Transverse colon (tissue), 4 donors: ENCODE data around the gene TOM1L2. TPM values are rescaled to one million over a fixed set of nuclear protein-coding genes. Genes with fewer than 3 reads are reported as not detected.

Source experiments
- DNase-seq: peaks from one replicate; pipeline ENCODE4 v3.0.0-alpha.2; 2019
- H3K27ac ChIP-seq, 4 donors: fragments of 200-600 bp; sonication (generic); 2 replicates each; pipeline ENCODE4 v1.5.1; 2016 to 2018; ENCODE audit warnings: inconsistent platforms in 4 of 4
- H3K27me3 ChIP-seq: fragments of 200-600 bp; sonication (generic); 2 replicates; pipeline ENCODE4 v1.5.1; 2017; ENCODE audit warnings: inconsistent platforms
- H3K36me3 ChIP-seq, 4 donors: fragments of 200-600 bp; sonication (generic); 2 replicates each; pipeline ENCODE4 v1.5.1; 2017 to 2019; ENCODE audit warnings: inconsistent platforms in 4 of 4
- H3K4me1 ChIP-seq, 4 donors: fragments of 200-600 bp; sonication (generic); 2 replicates each; pipeline ENCODE4 v1.5.1; 2017 to 2020; ENCODE audit warnings: inconsistent platforms in 4 of 4
- H3K4me3 ChIP-seq, 4 donors: fragments of 200-600 bp; sonication (generic); 1 replicate in 1 of 4; 2 replicates in 3 of 4; pipeline versions ENCODE4 v1.5.1 to v1.6.1; 2017 to 2019; ENCODE audit warnings: inconsistent platforms in 4 of 4
- H3K9me3 ChIP-seq, 2 donors: fragments of 200-600 bp; sonication (generic); 2 replicates each; pipeline ENCODE4 v1.5.1; 2017 to 2019; ENCODE audit warnings: inconsistent platforms in 2 of 2
- CTCF ChIP-seq, 5 experiments: fragments of 200-600 bp in 3 of 5; fragments of 450-650 bp in 2 of 5; sonication (generic) in 3 of 5; IDR thresholded peaks; 1 replicate in 2 of 5; 2 replicates in 3 of 5; pipeline ENCODE4 v1.5.1; 2016 to 2017; ENCODE audit warnings: antibody characterized with exemption in 5 of 5, inconsistent platforms in 3 of 5, mild to moderate bottlenecking in 2 of 5, moderate library complexity in 1 of 5
- EP300 ChIP-seq: sonication (generic); formaldehyde crosslinking; IDR thresholded peaks from one replicate; pipeline ENCODE4 v1.6.1; 2017; ENCODE audit warnings: antibody characterized with exemption, low read depth
- POLR2A ChIP-seq: fragments of 450-650 bp; IDR thresholded peaks from one replicate; pipeline ENCODE4 v1.6.1; 2016; ENCODE audit warnings: antibody characterized with exemption, mild to moderate bottlenecking, moderate library complexity
- POLR2AphosphoS5 ChIP-seq, 3 donors: sonication (generic); formaldehyde crosslinking; IDR thresholded peaks; one replicate each; pipeline ENCODE4 v1.6.1; 2016; ENCODE audit warnings: antibody characterized with exemption in 3 of 3
- WGBS, 2 donors: methylation state at CpG; one replicate each; pipeline ENCODE4 v1.1.5; 2018; ENCODE audit warnings: low coverage in 1 of 2; 5-methylcytosine and 5-hydroxymethylcytosine counted together
- in situ Hi-C, 4 donors: fragments of 200-750 bp; cut with MboI; loops; one replicate each; pipeline versions ENCODE4 v1.15.0 to v1.15.1; 2017; ENCODE audit warnings: low sequenced_read_pairs in 3 of 4, low pct_ligation_motif_present in 1 of 4, low pct_unique_long_range_greater_than_20kb in 1 of 4
- intact Hi-C: fragments of 100-400 bp; cut with DNase I; formaldehyde crosslinking; loops from one replicate; pipeline ENCODE4 v1.15.1; 2023; ENCODE audit warnings: low total_unique reads
- total RNA-seq, 4 donors: library from RNA; depleted of rRNA; stranded (reverse); fragments of >200 nt; gene quantifications; one replicate each; pipeline ENCODE4 v1.1.0, GENCODE V29; 2016

Gene TOM1L2
- total RNA-seq, 4 donors from 2014 or later = 65.9 to 178 (median 97.7) TPM

GRCh38 chr17:17928398-17929287, 43.6 kb downstream of the TOM1L2 start:
- 64 to 74% methylated on average over 3 to 12 of the region's 12 CpGs for WGBS, 2 donors
- Histone ChIP-seq H3K27ac (peak overlapping the region in 1 of 4 donors; percentile 8), H3K36me3 (no peaks in the 10 kb centered on the region), H3K27me3 (no peaks in the 10 kb centered on the region), H3K4me1 (peaks cover 0 to 14% (median 6%) of the 10 kb centered on the region in 4 donors), H3K9me3 (no peaks in the 10 kb centered on the region), H3K4me3 (no peak overlapping the region)
- in situ Hi-C loops = no loop called here
- TF ChIP-seq CTCF (IDR thresholded peaks at IDR 0.05) (no peak), POLR2AphosphoS5 (IDR thresholded peaks at IDR 0.05) (no peak), POLR2A (no peak), EP300 (no peak)
- intact Hi-C loops = loop anchor here (10.0 kb wide), 1 partner anchor 114 kb away; no protein-coding TSS in a partner anchor
- DNase-seq = no peak

- 59 to 88% methylated on average over 4 to 5 of the region's 5 CpGs for WGBS, 2 donors
- Histone ChIP-seq H3K36me3 (no peaks in the 10 kb centered on the region), H3K27me3 (no peaks in the 10 kb centered on the region), H3K4me3 (no peak overlapping the region), H3K4me1 (peaks cover 11 to 27% (median 23%) of the 10 kb centered on the region in 4 donors), H3K9me3 (no peaks in the 10 kb centered on the region), H3K27ac (no peak overlapping the region)
- intact Hi-C loops = loop anchor here (10.0 kb wide), 1 partner anchor 112 kb away; no protein-coding TSS in a partner anchor
- in situ Hi-C loops = no loop called here
- TF ChIP-seq POLR2AphosphoS5 (IDR thresholded peaks at IDR 0.05) = no peak
- no peak for DNase-seq
These were observed 45.3 kb downstream of the TOM1L2 start for GRCh38 chr17:17926840-17927449.

GRCh38 chr17:17926036-17926435, 46.2 kb downstream of the TOM1L2 start:
- H3K9me3 ChIP-seq = no peaks in the 10 kb centered on the region
- no peak overlapping the region for H3K4me3 ChIP-seq
- no peak for DNase-seq
- peaks cover 20 to 36% (median 32%) of the 10 kb centered on the region in 4 donors for H3K4me1 ChIP-seq
- no peak overlapping the region for H3K27ac ChIP-seq
- TF ChIP-seq POLR2AphosphoS5 (IDR thresholded peaks at IDR 0.05) (no peak), EP300 (no peak), POLR2A (no peak), CTCF (IDR thresholded peaks at IDR 0.05) (no peak)
- in situ Hi-C loops = no loop called here
- intact Hi-C loops = loop anchor here (10.0 kb wide), 1 partner anchor 111 kb away; no protein-coding TSS in a partner anchor
- no peaks in the 10 kb centered on the region for H3K27me3 ChIP-seq
- no peaks in the 10 kb centered on the region for H3K36me3 ChIP-seq
- 69% methylated on average over 4 of the region's 4 CpGs; no CpG with 5 or more reads in 1 of the 2 donors for WGBS, 2 donors

GRCh38 chr17:17924857-17925250, 47.3 kb downstream of the TOM1L2 start:
- no peaks in the 10 kb centered on the region for H3K27me3 ChIP-seq
- H3K4me1 ChIP-seq = peaks cover 21 to 40% (median 31%) of the 10 kb centered on the region in 4 donors
- intact Hi-C loops = loop anchor here (10.0 kb wide), 1 partner anchor 110 kb away; no protein-coding TSS in a partner anchor
- no peak overlapping the region for H3K27ac ChIP-seq
- in situ Hi-C loops = no loop called here
- no peaks in the 10 kb centered on the region for H3K9me3 ChIP-seq
- no peak for TF ChIP-seq CTCF (IDR thresholded peaks at IDR 0.05)
- no peak for TF ChIP-seq POLR2AphosphoS5 (IDR thresholded peaks at IDR 0.05)
- no peak for TF ChIP-seq EP300
- no peak for TF ChIP-seq POLR2A
- no peak for DNase-seq
- H3K36me3 ChIP-seq = no peaks in the 10 kb centered on the region
- H3K4me3 ChIP-seq = no peak overlapping the region
